ENCODE results near the gene ISX.

GRCh38 chr22:35133702-35134380 is 67.9 kb downstream of the ISX start:
- no peak for TF ChIP-seq EZH2 (IDR thresholded peaks at IDR 0.05; ENCODE audit: insufficient read depth, poor library complexity, severe bottlenecking)
- TF ChIP-seq EZH2phosphoT487 (IDR thresholded peaks at IDR 0.05; ENCODE audit: insufficient read depth, low read depth): no peak
